Measurements from ENCODE around the gene F13A1.

The F13A1 gene

DNA sequence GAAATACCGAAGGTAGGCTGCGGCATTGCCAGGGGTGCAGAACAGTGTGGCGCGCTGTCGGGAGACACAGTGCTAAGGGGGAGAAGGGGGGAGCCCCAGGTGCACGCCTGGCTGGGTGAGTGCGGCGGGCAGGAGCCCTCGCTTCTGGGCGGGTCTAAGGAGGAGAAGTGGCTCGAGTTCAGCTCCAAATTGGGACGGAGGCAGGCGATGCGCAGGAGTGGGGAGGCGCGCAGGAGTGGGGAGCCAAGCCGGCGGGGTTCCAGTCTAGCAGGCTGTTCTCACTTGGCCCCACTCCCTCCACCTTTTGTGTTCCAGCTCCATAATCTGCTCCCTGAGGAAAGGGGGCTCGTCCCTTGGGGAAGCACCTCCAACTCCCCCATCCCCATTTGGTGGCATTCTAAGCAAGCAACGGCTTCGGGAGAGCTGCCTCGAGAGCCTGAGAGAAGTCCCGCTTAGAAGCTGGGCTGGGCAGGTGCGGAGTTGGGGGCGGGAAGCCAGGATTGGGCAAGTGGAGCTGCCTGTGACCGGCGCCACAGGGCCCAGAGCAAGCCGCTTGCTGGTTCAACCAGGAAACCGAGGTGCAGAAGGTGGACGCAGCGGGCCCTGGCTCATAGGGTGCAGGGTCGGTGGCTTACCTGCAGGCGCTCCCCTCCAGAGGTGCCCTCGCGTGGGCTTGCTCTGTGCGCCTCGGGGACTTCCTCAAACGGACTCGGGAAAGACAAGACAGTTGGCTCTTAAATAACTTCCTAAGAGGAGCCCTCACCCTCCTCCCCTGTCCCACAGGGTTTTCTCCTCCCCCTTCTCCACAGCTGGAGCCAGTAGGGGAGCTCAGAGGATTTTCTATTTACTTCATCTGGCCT, at the start of gene F13A1:
TSS of gene F13A1 (minus strand) at position 711 of the 860 bp plus-strand sequence. CDS start 1,998 bp downstream, outside the sequence.
- no peak for ATAC-seq
- TF ChIP-seq CREB5 (CRISPR knock-in tag; IDR thresholded peaks at IDR 0.05; ENCODE audit: low read depth) (no peak), ESRRG (CRISPR knock-in tag; IDR thresholded peaks at IDR 0.05) (no peak), GLIS3 (CRISPR knock-in tag; IDR thresholded peaks at IDR 0.05) (no peak), SNAI2 (CRISPR knock-in tag; IDR thresholded peaks at IDR 0.05) (no peak), TOX (CRISPR knock-in tag; IDR thresholded peaks at IDR 0.05; ENCODE audit: borderline replicate concordance) (no peak), ARNTL (CRISPR knock-in tag; IDR thresholded peaks at IDR 0.05; ENCODE audit: borderline replicate concordance, low read depth) (no peak), BACH2 (CRISPR knock-in tag; IDR thresholded peaks at IDR 0.05; ENCODE audit: borderline replicate concordance) (no peak), PPARA (CRISPR knock-in tag; IDR thresholded peaks at IDR 0.05; ENCODE audit: borderline replicate concordance) (no peak)
- TF ChIP-seq, protein P1, sequence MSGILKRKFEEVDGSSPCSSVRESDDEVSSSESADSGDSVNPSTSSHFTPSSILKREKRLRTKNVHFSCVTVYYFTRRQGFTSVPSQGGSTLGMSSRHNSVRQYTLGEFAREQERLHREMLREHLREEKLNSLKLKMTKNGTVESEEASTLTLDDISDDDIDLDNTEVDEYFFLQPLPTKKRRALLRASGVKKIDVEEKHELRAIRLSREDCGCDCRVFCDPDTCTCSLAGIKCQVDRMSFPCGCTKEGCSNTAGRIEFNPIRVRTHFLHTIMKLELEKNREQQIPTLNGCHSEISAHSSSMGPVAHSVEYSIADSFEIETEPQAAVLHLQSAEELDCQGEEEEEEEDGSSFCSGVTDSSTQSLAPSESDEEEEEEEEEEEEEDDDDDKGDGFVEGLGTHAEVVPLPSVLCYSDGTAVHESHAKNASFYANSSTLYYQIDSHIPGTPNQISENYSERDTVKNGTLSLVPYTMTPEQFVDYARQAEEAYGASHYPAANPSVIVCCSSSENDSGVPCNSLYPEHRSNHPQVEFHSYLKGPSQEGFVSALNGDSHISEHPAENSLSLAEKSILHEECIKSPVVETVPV (CRISPR knock-in tag; IDR thresholded peaks at IDR 0.05), result no peak

- ATAC-seq, result no peak
- TF ChIP-seq ISL1 (CRISPR knock-in tag; IDR thresholded peaks at IDR 0.05) (no peak), ARNTL (CRISPR knock-in tag; IDR thresholded peaks at IDR 0.05; ENCODE audit: borderline replicate concordance, low read depth) (no peak), ZC3H10 (CRISPR knock-in tag; IDR thresholded peaks at IDR 0.05) (no peak), ZNF8 (CRISPR knock-in tag; IDR thresholded peaks at IDR 0.05) (no peak), ZNF70 (CRISPR knock-in tag; IDR thresholded peaks at IDR 0.05) (no peak), TOX (CRISPR knock-in tag; IDR thresholded peaks at IDR 0.05; ENCODE audit: borderline replicate concordance) (no peak), GLIS3 (CRISPR knock-in tag; IDR thresholded peaks at IDR 0.05) (no peak), ZFP3 (CRISPR knock-in tag; IDR thresholded peaks at IDR 0.05) (no peak), ZNF565 (CRISPR knock-in tag; conservative IDR thresholded peaks at IDR 0.05; ENCODE audit: low read depth) (no peak)
These were observed 48.2 kb upstream of the F13A1 start for GRCh38 chr6:6368684-6369052.

DNA sequence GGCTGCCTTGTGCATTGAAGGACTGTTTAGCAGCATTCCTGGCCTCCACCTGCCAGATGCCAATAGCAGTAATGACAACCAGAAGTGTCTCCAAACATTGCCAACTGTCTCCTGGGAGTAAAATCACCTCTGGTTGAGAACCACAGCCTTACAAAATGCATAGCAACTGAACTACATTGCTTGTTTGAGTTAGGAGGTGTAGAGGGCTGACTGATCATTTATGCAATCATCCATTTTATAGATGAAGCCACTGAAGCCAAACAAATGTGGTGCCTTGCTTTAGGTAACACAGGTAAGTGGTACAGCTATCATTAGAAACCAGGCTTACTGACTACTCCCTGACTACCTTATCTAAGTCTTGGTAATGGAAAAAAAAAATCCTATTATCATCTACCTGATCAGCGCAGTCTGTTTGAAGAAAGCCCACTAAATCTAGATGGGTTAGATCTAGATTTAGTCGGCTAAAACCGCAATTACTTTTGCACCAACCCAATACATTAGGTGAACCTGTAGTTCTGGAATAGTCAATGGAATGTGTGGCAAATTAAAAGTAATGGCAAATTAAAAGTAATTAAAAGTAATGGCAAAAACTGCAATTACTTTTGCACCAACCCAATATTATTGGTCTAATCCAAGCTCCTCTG, 47.7 kb upstream of the F13A1 start:
- no peak for TF ChIP-seq RARB (CRISPR knock-in tag; IDR thresholded peaks at IDR 0.05)
- TF ChIP-seq CSDC2 (CRISPR knock-in tag; IDR thresholded peaks at IDR 0.05), result no peak
- TF ChIP-seq ISL1 (CRISPR knock-in tag; IDR thresholded peaks at IDR 0.05), result no peak
- TF ChIP-seq ZC3H10 (CRISPR knock-in tag; IDR thresholded peaks at IDR 0.05), result no peak
- no peak for TF ChIP-seq POU6F1 (CRISPR knock-in tag; IDR thresholded peaks at IDR 0.05; ENCODE audit: borderline replicate concordance, low read depth)
- TF ChIP-seq ZNF8 (CRISPR knock-in tag; IDR thresholded peaks at IDR 0.05), result no peak
- TF ChIP-seq SNAI2 (CRISPR knock-in tag; IDR thresholded peaks at IDR 0.05), result no peak
- no peak for TF ChIP-seq ZNF565 (CRISPR knock-in tag; conservative IDR thresholded peaks at IDR 0.05; ENCODE audit: low read depth)
- TF ChIP-seq, protein P2, sequence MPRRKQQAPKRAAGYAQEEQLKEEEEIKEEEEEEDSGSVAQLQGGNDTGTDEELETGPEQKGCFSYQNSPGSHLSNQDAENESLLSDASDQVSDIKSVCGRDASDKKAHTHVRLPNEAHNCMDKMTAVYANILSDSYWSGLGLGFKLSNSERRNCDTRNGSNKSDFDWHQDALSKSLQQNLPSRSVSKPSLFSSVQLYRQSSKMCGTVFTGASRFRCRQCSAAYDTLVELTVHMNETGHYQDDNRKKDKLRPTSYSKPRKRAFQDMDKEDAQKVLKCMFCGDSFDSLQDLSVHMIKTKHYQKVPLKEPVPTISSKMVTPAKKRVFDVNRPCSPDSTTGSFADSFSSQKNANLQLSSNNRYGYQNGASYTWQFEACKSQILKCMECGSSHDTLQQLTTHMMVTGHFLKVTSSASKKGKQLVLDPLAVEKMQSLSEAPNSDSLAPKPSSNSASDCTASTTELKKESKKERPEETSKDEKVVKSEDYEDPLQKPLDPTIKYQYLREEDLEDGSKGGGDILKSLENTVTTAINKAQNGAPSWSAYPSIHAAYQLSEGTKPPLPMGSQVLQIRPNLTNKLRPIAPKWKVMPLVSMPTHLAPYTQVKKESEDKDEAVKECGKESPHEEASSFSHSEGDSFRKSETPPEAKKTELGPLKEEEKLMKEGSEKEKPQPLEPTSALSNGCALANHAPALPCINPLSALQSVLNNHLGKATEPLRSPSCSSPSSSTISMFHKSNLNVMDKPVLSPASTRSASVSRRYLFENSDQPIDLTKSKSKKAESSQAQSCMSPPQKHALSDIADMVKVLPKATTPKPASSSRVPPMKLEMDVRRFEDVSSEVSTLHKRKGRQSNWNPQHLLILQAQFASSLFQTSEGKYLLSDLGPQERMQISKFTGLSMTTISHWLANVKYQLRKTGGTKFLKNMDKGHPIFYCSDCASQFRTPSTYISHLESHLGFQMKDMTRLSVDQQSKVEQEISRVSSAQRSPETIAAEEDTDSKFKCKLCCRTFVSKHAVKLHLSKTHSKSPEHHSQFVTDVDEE (CRISPR knock-in tag; IDR thresholded peaks at IDR 0.05), result no peak
- TF ChIP-seq TCF4 (CRISPR knock-in tag; IDR thresholded peaks at IDR 0.05; ENCODE audit: borderline replicate concordance), result no peak
- TF ChIP-seq ESRRG (CRISPR knock-in tag; IDR thresholded peaks at IDR 0.05), result no peak
- no peak for TF ChIP-seq CREB5 (CRISPR knock-in tag; IDR thresholded peaks at IDR 0.05; ENCODE audit: low read depth)
- no peak for TF ChIP-seq GLIS3 (CRISPR knock-in tag; IDR thresholded peaks at IDR 0.05)
- TF ChIP-seq, protein P3, sequence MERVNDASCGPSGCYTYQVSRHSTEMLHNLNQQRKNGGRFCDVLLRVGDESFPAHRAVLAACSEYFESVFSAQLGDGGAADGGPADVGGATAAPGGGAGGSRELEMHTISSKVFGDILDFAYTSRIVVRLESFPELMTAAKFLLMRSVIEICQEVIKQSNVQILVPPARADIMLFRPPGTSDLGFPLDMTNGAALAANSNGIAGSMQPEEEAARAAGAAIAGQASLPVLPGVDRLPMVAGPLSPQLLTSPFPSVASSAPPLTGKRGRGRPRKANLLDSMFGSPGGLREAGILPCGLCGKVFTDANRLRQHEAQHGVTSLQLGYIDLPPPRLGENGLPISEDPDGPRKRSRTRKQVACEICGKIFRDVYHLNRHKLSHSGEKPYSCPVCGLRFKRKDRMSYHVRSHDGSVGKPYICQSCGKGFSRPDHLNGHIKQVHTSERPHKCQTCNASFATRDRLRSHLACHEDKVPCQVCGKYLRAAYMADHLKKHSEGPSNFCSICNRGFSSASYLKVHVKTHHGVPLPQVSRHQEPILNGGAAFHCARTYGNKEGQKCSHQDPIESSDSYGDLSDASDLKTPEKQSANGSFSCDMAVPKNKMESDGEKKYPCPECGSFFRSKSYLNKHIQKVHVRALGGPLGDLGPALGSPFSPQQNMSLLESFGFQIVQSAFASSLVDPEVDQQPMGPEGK (CRISPR knock-in tag; IDR thresholded peaks at IDR 0.05; ENCODE audit: borderline replicate concordance), result no peak
- no peak for TF ChIP-seq ZFP3 (CRISPR knock-in tag; IDR thresholded peaks at IDR 0.05)
- TF ChIP-seq ARNTL (CRISPR knock-in tag; IDR thresholded peaks at IDR 0.05; ENCODE audit: borderline replicate concordance, low read depth), result no peak
- TF ChIP-seq PPARA (CRISPR knock-in tag; IDR thresholded peaks at IDR 0.05; ENCODE audit: borderline replicate concordance), result no peak
- no peak for TF ChIP-seq BACH2 (CRISPR knock-in tag; IDR thresholded peaks at IDR 0.05; ENCODE audit: borderline replicate concordance)
- no peak for TF ChIP-seq OSR1 (CRISPR knock-in tag; IDR thresholded peaks at IDR 0.05)
- ATAC-seq, result no peak

Data from SK-N-SH treated with all-trans-retinoic acid at 6 μM for 48 hours (cell line).